ENCODE data around the gene MBD5.

The MBD5 gene

DNA sequence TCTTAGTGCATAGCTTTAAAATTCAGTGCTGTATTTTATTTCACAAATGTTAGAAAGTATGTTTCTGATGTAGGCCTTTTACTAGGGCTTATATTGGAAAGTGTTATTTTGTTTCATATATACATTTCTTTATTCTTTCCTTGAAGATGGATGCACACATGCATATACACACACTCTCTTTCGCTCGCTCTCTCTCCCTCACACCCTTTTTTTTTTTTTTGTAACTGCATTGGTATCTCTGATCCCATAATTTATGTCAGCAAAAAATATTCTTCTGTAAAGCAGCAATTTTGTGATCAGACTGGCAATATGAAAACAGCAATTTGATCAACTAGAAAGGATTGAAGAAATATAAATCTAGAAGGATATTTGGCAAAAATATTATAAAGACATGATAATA, 2.0 kb downstream of the MBD5 start:
- no peak for DNase-seq (ENCODE audit: low read depth, low spot score)

GRCh38 chr2:148023861-148024260, 3.0 kb downstream of the MBD5 start:
- no peak for DNase-seq (ENCODE audit: low read depth, low spot score)

GRCh38 chr2:148026573-148026972, 5.7 kb downstream of the MBD5 start:
- DNase-seq (ENCODE audit: low read depth, low spot score), result no peak

GRCh38 chr2:148027822-148028221, 6.9 kb downstream of the MBD5 start:
- no peak for DNase-seq (ENCODE audit: low read depth, low spot score)

GRCh38 chr2:148028781-148029180, 7.9 kb downstream of the MBD5 start:
- no peak for DNase-seq (ENCODE audit: low read depth, low spot score)

DNA sequence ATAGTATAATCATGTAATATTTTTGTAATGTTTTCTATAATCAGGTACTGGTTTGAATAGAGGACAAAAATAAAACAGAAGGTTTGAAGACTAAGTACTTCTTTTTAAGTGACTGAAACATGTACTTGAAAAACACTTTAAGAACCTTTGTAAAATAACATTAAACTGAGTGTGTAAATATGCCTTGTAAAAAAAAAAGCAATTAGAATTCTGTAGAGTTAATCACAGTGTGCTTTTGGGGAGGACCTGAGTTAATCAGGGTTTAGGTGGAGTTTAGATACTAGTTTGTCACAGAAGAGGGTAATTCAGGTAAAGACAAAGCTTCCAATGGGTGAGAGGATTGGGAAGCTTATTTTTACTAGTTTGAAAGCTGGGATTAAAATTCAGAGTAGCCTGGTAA, 10.3 kb downstream of the MBD5 start:
- no peak for DNase-seq (ENCODE audit: low read depth, low spot score)

DNA sequence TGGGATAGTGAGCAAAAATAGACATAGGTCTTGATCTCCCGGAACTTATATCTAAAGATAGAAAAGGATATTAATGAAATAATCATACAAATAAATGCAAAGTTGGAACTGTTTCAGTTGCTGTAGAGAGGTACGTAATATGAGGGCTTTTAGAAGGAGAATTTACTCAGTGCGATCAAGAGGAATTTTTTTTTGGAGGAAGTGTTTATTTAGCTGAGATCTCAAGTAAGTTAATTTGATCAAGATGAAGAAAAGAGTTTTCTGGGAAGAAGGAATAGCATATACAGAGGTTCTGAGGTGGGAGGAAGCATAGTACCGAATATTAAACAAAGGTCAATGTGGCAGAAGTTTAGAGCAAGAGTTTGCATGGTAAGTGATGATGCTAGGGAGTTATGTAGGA, 11.3 kb downstream of the MBD5 start:
- no peak for DNase-seq (ENCODE audit: low read depth, low spot score)

DNA sequence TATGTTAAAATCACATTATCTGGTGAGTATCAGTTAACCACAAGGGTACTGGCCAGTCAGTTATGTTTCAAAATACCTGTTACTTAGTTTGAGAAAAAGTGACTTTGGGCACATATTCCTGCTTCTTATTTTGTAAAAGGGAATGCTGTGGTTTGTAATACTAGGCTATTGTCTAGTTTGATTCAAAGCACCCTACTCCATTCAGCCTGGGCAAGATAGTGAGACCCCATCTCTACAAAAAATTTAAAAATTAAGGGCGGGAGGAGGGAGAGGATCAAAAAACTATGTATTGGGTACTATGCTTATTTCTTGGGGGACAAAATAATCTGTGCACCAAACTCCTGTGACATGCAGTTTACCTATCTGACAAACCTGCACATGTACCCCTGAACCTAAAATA, 18.9 kb downstream of the MBD5 start:
- DNase-seq (ENCODE audit: low read depth, low spot score), result no peak

- DNase-seq (ENCODE audit: low read depth, low spot score), result no peak
Observed at GRCh38 chr2:148042219-148042618, 21.3 kb downstream of the MBD5 start.

DNA sequence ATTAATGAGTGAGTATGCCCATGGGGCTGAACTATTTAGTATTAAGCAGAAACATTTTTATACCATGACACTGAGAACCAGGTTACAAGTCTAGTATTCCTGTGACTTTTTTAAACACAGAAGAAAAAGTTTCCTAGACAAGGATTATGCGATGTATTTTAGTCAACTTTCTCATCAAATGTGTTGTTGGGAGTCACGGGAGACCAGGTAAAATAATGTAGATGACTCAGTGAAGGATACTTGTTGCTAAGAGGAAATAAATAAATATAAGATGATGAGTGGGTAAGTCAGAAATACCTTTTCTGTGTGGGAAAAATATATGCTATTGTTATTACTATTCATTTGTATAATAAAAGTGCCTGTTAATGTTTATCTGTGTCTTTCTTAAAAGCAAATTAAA, 23.4 kb downstream of the MBD5 start:
- DNase-seq (ENCODE audit: low read depth, low spot score), result no peak

DNA sequence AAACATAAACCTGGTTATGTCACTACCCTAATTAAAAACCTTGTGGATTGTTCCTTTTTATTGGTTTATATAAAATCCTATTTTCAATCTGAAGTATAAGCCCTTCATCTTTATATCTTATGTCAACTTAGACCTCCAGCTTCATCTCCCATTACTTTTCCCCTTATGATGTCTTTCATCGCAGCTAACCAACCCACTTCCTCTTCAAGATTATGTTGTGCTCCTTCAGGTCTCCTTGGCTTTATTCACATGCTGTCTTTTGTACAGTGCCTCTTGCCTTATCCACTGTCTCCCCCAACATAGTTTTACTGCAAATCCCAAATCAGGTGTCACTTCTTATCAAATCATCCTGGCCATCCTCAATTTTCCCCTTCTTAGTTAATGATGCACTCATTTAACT, 25.9 kb downstream of the MBD5 start:
- DNase-seq (ENCODE audit: low read depth, low spot score), result no peak

DNA sequence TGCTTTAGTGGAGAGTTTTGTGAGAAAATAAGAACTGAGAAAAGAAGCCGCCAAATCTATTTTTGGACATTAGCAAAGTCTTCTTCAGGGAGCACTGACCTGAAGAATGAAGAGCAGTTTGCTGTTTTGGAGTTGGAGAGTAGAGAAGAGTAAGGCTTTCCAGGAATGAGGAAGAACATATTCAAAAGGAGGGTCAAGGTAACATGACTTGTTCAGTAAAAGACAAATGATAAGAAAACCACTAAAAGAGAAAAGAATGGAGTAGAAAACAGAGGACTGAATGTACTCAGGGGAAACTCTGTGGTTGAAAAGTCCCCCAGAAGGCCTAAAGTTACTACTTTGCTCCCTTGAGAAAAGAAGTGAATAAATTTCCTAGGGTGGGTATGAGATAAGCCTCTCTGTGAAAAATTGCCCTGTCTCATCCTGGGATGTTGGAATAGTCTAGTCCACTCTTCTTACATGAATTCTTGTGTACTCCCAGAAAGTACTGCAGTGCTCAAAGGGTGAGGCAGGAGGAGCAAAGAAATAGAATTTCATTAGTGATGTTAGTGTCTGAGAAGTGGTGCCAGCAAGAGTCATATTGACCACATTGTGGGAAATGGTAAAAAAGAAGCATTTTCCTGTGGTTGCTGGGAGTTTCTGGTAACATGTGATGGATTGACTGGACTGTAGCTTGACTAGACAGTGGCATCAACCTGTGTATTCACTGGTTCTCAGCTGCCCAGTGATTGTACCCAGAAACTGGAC, 27.8 kb downstream of the MBD5 start:
- DNase-seq (ENCODE audit: low read depth, low spot score), result no peak

- DNase-seq (ENCODE audit: low read depth, low spot score), result no peak
Observed at GRCh38 chr2:148049284-148049683, 28.4 kb downstream of the MBD5 start.

DNA sequence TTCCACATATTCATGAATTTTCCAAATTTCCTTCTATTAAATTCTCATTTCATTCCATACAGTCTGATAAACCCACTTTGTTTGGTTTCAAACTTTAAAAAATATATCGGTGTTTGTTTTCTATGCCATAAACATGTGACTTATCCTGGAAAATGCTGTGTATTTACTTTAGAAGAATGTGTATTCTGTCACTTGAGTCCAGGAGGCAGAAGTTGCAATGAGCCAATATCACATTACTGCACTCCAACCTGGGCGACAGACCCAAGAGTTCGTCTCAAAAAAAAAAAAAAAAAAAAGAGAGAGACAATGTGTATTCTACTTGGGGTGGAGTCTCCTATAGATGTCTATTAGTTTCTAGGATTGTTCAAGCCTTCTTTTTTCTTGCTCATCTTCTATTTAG, 31.8 kb downstream of the MBD5 start:
- DNase-seq (ENCODE audit: low read depth, low spot score), result no peak

- no peak for DNase-seq (ENCODE audit: low read depth, low spot score)
Observed at GRCh38 chr2:148058641-148059040, 37.8 kb downstream of the MBD5 start.

- no peak for DNase-seq (ENCODE audit: low read depth, low spot score)
Observed at GRCh38 chr2:148063633-148064032, 42.7 kb downstream of the MBD5 start.

DNA sequence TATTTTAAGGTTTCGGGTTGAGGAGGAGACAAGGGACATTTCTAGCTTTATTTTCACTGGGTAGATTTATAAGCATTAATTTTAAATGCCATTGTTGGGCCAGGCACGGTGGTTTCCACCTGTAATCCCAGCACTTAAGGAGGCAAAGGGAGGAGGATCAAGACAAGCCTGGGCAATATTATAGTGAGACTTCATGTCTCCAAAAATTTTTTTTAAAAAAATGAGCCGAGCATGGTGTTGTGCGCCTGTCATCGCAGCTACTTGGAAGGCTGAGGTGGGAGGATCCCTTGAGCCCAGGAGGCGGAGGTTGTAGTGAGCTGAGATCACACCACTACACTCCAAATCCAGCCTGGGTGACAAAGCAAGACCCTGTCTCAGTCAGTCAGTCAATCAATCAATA, 45.0 kb downstream of the MBD5 start:
- DNase-seq (ENCODE audit: low read depth, low spot score), result no peak

GRCh38 chr2:148067801-148068200, 46.9 kb downstream of the MBD5 start:
- no peak for DNase-seq (ENCODE audit: low read depth, low spot score)

DNA sequence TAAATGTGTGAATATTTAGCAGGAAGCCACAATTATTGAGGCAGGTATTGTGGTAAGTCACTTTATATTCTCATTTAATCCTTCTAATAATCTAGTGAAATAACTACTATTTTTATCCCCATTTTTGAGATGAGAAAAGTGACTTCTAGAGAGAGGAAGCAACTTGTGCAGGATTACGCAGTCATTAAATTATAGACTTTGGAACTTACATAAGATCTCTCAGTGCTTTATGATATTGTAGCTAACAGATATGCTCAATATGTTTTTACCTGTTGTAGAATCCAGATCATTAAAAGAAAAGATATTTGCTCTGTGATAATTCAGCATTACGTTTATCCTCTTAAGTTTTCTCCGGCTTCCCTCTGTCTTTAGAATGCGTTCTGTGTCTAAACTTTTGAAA, 50.5 kb downstream of the MBD5 start:
- DNase-seq (ENCODE audit: low read depth, low spot score), result no peak

- DNase-seq (ENCODE audit: low read depth, low spot score), result no peak
Observed at GRCh38 chr2:148096012-148096411, 75.1 kb downstream of the MBD5 start.

DNA sequence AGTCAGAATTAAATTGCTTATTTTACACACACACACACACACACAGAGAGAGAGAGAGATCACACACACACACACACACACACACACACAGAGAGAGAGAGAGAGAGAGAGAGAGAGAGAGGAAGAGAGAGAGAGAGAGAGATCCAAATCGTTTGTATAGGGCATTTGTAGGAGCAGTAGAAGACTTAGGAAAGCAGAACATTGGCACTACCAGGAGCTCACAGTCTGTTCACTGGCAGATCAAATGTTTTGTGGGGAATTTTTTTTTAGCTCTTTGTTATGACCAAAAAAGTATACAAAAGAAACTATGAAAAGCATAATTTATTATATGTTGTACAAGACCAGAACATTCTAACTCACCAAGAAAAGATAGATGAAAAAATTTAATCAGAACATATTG, 81.8 kb downstream of the MBD5 start:
- DNase-seq (ENCODE audit: low read depth, low spot score), result no peak

DNA sequence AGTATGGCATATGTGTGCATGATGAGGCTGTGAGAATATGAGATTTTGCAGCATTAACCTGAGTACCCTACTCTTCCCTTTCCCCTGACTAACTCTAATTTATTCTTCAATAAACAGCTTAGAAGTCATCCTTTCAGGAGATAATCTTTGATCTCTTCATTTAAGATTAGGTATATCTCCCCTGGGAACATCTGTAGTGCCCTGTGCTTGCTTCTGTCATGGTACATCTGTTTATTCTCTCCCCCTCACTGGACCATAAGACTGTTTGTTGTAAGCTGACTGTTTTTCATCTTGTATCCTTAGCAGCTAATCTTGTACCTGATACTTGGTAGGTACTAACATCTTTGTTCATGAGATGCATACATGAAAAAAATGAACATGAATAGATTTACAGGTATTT, 83.1 kb downstream of the MBD5 start:
- DNase-seq (ENCODE audit: low read depth, low spot score), result no peak

DNA sequence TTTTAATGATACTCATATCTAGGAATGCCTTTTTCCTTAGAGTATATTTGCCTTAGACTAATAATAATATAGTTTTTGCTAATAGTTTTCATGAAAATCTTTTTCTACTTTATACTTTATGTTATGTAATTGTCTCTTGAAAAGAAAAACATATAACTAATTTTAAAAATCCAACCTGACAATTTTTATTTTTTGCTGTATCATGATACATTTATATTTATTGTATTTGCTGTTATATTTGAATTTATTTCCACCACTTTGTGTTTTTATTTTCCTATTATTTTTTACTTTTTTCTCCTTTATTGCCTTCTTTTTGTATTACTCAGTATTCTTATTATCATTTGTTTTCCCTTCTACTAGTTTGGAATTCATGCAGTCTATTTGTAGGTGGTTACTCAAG, 85.4 kb downstream of the MBD5 start:
- DNase-seq (ENCODE audit: low read depth, low spot score), result no peak

DNA sequence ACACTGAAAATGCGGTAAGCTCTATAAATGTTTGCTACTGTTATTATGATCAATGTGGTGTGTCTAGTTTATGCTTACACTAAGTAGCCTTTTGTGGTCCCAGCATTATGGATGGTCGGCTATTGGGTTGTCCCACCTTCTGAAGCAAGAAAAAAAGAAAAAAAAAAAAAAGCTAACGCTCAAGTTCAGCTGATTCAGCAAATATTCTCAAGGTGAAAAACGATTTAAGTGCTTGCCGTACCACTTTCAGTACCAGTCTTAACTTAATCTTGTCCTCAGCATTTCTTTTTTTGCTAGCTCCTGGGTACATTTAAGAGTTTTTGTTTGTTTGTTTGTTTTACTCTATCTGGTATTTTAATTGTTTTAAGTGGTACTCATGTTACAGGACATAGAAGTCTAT, 87.5 kb downstream of the MBD5 start:
- no peak for DNase-seq (ENCODE audit: low read depth, low spot score)

Data from activated naive CD8-positive, alpha-beta T cell treated with anti-CD3 and anti-CD28 coated beads, Interleukin-2, amount 50 U/mL, for 16 hours (primary cell).